Hepatocyte (in vitro differentiated cells): ENCODE measurements around the gene EFHD2. TPM values are rescaled to one million over a fixed set of nuclear protein-coding genes. Genes with fewer than 3 reads are reported as not detected.

ENCODE experiments used
- DNase-seq: peaks from one replicate; pipeline ENCODE4 v3.0.0-alpha.2; 2016; ENCODE audit warnings: low spot score
- H2AFZ ChIP-seq: fragments of 200-600 bp; sonication (generic); 2 replicates; pipeline ENCODE4 v1.6.0; 2016; ENCODE audit warnings: antibody characterized with exemption, mild to moderate bottlenecking
- H3K27ac ChIP-seq: fragments of 200-600 bp; sonication (generic); 2 replicates; pipeline ENCODE4 v1.5.1; 2016; ENCODE audit warnings: mild to moderate bottlenecking
- H3K27me3 ChIP-seq: fragments of 200-600 bp; sonication (generic); 2 replicates; pipeline ENCODE4 v1.6.1; 2016
- H3K36me3 ChIP-seq: fragments of 200-600 bp; sonication (generic); replicated peaks from 2 replicates; pipeline ENCODE4 v1.5.1; 2016; ENCODE audit warnings: low read depth; ENCODE audit not compliant: insufficient read depth
- H3K4me1 ChIP-seq: fragments of 200-600 bp; sonication (generic); 2 replicates; pipeline ENCODE4 v1.5.1; 2016; ENCODE audit warnings: mild to moderate bottlenecking, moderate library complexity; ENCODE audit not compliant: insufficient read depth
- H3K4me2 ChIP-seq: fragments of 200-600 bp; sonication (generic); 2 replicates; pipeline ENCODE4 v1.6.0; 2016
- H3K4me3 ChIP-seq: fragments of 200-600 bp; sonication (generic); 2 replicates; pipeline ENCODE4 v1.5.1; 2016; ENCODE audit warnings: mild to moderate bottlenecking
- H3K79me2 ChIP-seq: fragments of 200-600 bp; sonication (generic); 2 replicates; pipeline ENCODE4 v1.6.0; 2017; ENCODE audit warnings: mild to moderate bottlenecking
- H3K9me2 ChIP-seq: fragments of 200-600 bp; sonication (generic); replicated peaks from 2 replicates; pipeline ENCODE4 v1.6.0; 2017; ENCODE audit warnings: mild to moderate bottlenecking; ENCODE audit not compliant: insufficient read depth
- H3K9me3 ChIP-seq: fragments of 200-600 bp; sonication (generic); 2 replicates; pipeline ENCODE4 v1.5.1; 2016; ENCODE audit warnings: low read depth, mild to moderate bottlenecking
- H4K20me1 ChIP-seq: fragments of 200-600 bp; sonication (generic); 2 replicates; pipeline ENCODE4 v1.6.0; 2016; ENCODE audit warnings: mild to moderate bottlenecking; ENCODE audit not compliant: insufficient read depth, poor library complexity, severe bottlenecking
- EZH2 ChIP-seq: fragments of 200-600 bp; sonication (generic); IDR thresholded peaks from 2 replicates; pipeline ENCODE4 v1.6.1; 2016; ENCODE audit warnings: antibody characterized with exemption, mild to moderate bottlenecking, borderline replicate concordance
- EZH2phosphoT487 ChIP-seq: fragments of 200-600 bp; sonication (generic); IDR thresholded peaks from one replicate; pipeline ENCODE4 v1.6.1; 2018; ENCODE audit warnings: antibody characterized with exemption, mild to moderate bottlenecking, low read depth, moderate library complexity; ENCODE audit not compliant: unreplicated experiment, severe bottlenecking
- WGBS: methylation state at CpG from one replicate; pipeline ENCODE4 v1.1.6; 2016; ENCODE audit warnings: low lambda C conversion rate; ENCODE audit errors: missing lambda C conversion rate; 5-methylcytosine and 5-hydroxymethylcytosine counted together
- polyA plus RNA-seq: library from polyadenylated mRNA; unstranded; fragments of >200 nt; fragmentation: Nextera tagmentation; extraction: Ambion mirVana; gene quantifications from 2 replicates; pipeline ENCODE4 v1.2.1, GENCODE V29; 2016
- total RNA-seq: library from RNA; depleted of rRNA; stranded (reverse); fragments of >200 nt; gene quantifications from 2 replicates; pipeline ENCODE4 v1.2.3, GENCODE V29; 2014
- TF ChIP-seq, protein P1 (sequence below): fragments of 200-600 bp; sonication (generic); IDR thresholded peaks from 2 replicates; pipeline ENCODE4 v1.5.1; 2016; ENCODE audit warnings: antibody characterized with exemption, mild to moderate bottlenecking; ENCODE audit not compliant: poor library complexity

The EFHD2 gene
- total and polyA plus RNA-seq, 2 experiments from 2014 or later = 34.4 to 63.7 TPM

DNA sequence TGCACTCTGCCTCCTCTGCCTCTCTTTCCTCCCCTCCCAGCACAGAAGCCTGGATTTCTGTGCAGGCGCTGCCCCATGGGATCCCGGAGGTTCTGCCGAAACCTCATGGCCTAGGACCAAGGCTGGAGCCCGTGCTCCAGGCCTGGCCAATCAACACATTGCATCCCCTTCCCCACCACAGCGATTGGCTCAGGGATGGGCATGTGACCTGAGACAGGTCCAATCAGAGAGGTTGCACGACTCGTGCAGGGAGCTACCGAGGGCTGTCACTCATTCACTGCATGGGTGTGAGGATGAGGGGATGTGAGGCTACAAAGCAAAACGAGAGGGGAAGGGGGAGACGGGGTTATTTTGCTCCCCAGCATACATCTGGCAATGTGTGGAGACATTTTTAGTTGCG lies 62.9 kb downstream of the EFHD2 start:
- 93% methylated on average over 11 of the region's 11 CpGs for WGBS
- no peak for DNase-seq
- Histone ChIP-seq H3K79me2 (no peaks in the 10 kb centered on the region), H3K9me2 (no peaks in the 10 kb centered on the region), H3K27ac (no peak overlapping the region), H3K36me3 (no peaks in the 10 kb centered on the region), H3K27me3 (no peaks in the 10 kb centered on the region), H4K20me1 (no peaks in the 10 kb centered on the region), H2AFZ (no peak overlapping the region), H3K4me2 (no peak overlapping the region), H3K4me1 (peaks cover 3% of the 10 kb centered on the region), H3K9me3 (no peaks in the 10 kb centered on the region), H3K4me3 (no peak overlapping the region)
- TF ChIP-seq EZH2 (no peak), EZH2phosphoT487 (no peak)
- TF ChIP-seq, protein P1, sequence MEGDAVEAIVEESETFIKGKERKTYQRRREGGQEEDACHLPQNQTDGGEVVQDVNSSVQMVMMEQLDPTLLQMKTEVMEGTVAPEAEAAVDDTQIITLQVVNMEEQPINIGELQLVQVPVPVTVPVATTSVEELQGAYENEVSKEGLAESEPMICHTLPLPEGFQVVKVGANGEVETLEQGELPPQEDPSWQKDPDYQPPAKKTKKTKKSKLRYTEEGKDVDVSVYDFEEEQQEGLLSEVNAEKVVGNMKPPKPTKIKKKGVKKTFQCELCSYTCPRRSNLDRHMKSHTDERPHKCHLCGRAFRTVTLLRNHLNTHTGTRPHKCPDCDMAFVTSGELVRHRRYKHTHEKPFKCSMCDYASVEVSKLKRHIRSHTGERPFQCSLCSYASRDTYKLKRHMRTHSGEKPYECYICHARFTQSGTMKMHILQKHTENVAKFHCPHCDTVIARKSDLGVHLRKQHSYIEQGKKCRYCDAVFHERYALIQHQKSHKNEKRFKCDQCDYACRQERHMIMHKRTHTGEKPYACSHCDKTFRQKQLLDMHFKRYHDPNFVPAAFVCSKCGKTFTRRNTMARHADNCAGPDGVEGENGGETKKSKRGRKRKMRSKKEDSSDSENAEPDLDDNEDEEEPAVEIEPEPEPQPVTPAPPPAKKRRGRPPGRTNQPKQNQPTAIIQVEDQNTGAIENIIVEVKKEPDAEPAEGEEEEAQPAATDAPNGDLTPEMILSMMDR = no peak

DNA sequence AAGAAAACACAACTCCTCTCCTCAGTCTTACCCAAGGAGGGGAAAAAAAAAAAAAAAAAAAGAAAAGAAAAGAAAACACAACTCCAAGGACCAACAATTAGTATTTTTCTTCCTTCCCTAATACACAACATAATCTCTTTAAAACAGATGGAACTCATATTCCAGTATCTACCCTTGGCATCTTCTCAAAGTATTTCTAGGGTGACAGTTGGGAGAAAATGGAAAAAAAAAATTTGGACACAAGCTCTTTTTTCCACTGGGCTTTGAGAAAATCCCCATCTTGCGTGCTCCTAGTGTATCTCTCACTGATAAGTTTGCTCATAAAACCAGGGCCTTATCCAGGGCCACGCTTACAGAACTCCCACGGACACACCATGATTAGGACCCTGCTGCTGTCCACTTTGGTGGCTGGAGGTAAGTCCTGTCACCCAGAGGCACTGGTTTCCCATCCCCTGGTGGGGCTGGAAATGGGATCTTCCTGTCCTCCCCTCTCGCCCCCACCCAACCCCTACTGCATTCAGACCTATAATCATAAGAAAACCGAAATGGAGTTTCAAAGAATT lies 66.1 kb downstream of the EFHD2 start, which contains the start of gene CELA2B:
TSS of gene CELA2B (plus strand) at position 353 of the 563 bp plus-strand sequence. CDS start at position 375, 22 bp downstream.
- WGBS = 78% methylated on average over 5 of the region's 5 CpGs
- Histone ChIP-seq H4K20me1 (no peaks in the 10 kb centered on the region), H3K27me3 (no peaks in the 10 kb centered on the region), H3K79me2 (no peaks in the 10 kb centered on the region), H3K4me3 (no peak within 1 kb of the TSS), H3K27ac (no peak within 1 kb of the TSS), H3K9me2 (no peaks in the 10 kb centered on the region), H3K36me3 (no peaks in the 10 kb centered on the region), H3K9me3 (no peaks in the 10 kb centered on the region), H3K4me1 (peaks cover 3% of the 10 kb centered on the region), H2AFZ (no peak within 1 kb of the TSS), H3K4me2 (no peak within 1 kb of the TSS)
- no peak for DNase-seq
- TF ChIP-seq EZH2phosphoT487 = no peak
- TF ChIP-seq, protein P1 = no peak
- TF ChIP-seq EZH2 = no peak

DNA sequence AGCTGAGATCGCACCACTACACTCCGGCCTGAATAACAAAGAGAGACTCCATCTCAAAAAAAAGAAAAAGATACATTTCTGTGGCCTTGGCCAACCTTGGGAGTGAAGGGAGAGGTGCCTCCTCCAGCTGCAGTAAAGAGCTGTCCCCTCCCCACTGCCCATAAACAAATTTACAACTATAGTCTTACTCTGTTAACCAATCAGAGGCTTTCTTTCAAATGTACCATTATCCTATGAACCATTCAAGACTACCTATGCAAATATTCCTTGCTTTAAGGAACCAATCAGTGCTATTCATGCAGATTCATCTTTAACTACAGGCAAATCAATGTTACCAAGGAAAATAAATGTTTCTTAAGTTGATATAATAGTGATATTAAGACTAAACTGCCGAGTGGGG lies 67.2 kb downstream of the EFHD2 start:
- no peaks in the 10 kb centered on the region for H3K79me2 ChIP-seq
- H3K9me2 ChIP-seq = no peaks in the 10 kb centered on the region
- H2AFZ ChIP-seq = no peak overlapping the region
- no peak overlapping the region for H3K27ac ChIP-seq
- H3K4me1 ChIP-seq = peaks cover 3% of the 10 kb centered on the region
- no peaks in the 10 kb centered on the region for H3K36me3 ChIP-seq
- TF ChIP-seq EZH2 = no peak
- TF ChIP-seq EZH2phosphoT487 = no peak
- TF ChIP-seq, protein P1 = no peak
- H3K27me3 ChIP-seq = no peaks in the 10 kb centered on the region
- no peak for DNase-seq
- 96% methylated on average over 3 of the region's 3 CpGs for WGBS
- H3K9me3 ChIP-seq = no peaks in the 10 kb centered on the region
- H4K20me1 ChIP-seq = no peaks in the 10 kb centered on the region
- no peak overlapping the region for H3K4me3 ChIP-seq
- H3K4me2 ChIP-seq = no peak overlapping the region
